ENCODE results near the gene ASAP3. TPM values are rescaled to one million over a fixed set of nuclear protein-coding genes. Genes with fewer than 3 reads are reported as not detected.
A peak's percentile ranks its signal among the peaks of the same experiment; 100 is the strongest.
"Not testable (repeated sequence)": the region's sequence is repeated elsewhere in the genome, so short reads cannot be mapped to it uniquely, and the experiment has no call there.

ASAP3 gene
- total RNA-seq, 1 donor from 2014 or later: 65.7 TPM

DNA sequence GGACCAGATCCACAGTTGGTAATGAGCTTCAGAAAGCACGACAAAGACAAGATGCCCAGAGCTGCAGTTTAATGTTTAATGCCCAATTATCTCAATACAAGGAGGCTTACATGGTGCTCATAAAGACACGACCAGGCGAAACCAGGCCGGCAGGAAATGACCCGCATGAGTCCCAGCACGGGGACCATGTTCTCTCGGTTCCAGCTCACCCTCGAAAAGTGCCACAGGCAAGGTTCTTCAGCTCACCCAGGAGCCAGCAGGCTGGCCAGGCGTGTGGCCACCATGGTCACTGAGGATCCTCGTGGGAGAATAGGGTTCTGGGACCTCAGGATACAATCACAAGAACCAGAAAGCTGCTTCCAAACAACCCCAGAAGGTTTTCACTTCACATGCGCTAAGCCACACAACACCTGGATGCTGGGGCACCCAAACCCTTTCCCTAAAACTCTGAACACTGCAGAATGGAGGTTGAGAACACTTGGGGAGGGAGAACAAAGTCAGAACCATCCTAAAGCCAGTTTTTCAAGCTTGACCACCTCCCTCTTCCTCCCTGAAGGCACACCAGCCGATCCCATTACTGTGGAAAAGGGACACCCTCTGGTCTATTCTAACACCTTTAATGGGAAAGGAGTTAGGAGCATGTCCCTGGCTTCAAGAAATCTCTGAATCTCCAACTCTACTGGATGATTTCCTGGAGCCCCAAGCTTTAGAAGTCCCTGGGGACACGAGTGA is 22.6 kb upstream of the ASAP3 start:
- Mint-ChIP-seq H3K4me1 (ENCODE audit: unreplicated experiment) (peaks cover 5% of the 10 kb centered on the region), H3K9me3 (no peaks in the 10 kb centered on the region)
- TF ChIP-seq, protein P1, sequence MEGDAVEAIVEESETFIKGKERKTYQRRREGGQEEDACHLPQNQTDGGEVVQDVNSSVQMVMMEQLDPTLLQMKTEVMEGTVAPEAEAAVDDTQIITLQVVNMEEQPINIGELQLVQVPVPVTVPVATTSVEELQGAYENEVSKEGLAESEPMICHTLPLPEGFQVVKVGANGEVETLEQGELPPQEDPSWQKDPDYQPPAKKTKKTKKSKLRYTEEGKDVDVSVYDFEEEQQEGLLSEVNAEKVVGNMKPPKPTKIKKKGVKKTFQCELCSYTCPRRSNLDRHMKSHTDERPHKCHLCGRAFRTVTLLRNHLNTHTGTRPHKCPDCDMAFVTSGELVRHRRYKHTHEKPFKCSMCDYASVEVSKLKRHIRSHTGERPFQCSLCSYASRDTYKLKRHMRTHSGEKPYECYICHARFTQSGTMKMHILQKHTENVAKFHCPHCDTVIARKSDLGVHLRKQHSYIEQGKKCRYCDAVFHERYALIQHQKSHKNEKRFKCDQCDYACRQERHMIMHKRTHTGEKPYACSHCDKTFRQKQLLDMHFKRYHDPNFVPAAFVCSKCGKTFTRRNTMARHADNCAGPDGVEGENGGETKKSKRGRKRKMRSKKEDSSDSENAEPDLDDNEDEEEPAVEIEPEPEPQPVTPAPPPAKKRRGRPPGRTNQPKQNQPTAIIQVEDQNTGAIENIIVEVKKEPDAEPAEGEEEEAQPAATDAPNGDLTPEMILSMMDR (conservative IDR thresholded peaks at IDR 0.05): no peak

DNA sequence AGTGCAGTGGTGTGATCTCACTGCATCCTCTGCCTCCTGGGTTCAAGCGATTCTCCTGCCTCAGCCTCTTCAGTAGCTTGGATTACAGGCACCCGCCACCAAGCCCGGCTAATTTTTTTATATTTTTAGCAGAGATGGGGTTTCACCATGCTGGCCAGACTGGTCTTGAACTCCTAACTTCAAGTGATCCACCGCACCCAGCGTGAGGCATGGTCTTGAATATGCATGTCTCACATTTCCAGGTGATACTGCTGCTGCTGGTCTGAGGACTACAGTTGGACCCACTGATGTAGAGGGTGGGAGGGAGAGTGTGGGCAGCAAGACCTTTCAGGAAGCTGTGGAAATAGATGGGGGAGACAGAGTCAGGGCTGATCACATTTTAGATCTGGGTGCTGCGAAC is 21.9 kb upstream of the ASAP3 start:
- peaks cover 5% of the 10 kb centered on the region for H3K4me1 Mint-ChIP-seq (ENCODE audit: unreplicated experiment)
- H3K27me3 Mint-ChIP-seq: no peaks in the 10 kb centered on the region
- no peaks in the 10 kb centered on the region for H3K9me3 Mint-ChIP-seq
- no peak for DNase-seq (ENCODE audit: extremely low spot score, unreplicated experiment)
- H3K4me3 Mint-ChIP-seq: no peak overlapping the region
- TF ChIP-seq, protein P1 (conservative IDR thresholded peaks at IDR 0.05): no peak
- no peaks in the 10 kb centered on the region for H3K36me3 Mint-ChIP-seq
- H3K27ac Mint-ChIP-seq: peak overlapping the region; percentile 5

More for the DNA sequence above, 22.6 kb upstream of the ASAP3 start:
- Mint-ChIP-seq H3K27ac (peak overlapping the region; percentile 5), H3K27me3 (no peaks in the 10 kb centered on the region), H3K4me3 (no peak overlapping the region), H3K36me3 (no peaks in the 10 kb centered on the region)
- DNase-seq (ENCODE audit: extremely low spot score, unreplicated experiment): no peak

DNA sequence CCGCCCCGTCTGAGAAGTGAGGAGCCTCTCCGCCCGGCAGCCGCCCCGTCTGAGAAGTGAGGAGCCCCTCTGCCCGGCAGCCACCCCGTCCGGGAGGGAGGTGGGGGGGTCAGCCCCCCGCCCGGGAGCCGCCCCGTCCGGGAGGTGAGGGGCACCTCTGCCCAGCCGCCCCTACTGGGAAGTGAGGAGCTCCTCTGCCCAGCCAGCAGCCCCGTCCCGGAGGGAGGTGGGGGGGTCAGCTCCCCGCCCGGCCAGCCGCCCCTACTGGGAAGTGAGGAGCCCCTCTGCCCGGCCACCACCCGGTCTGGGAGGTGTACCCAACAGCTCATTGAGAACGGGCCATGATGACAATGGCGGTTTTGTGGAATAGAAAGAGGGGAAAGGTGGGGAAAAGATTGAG is 20.2 kb upstream of the ASAP3 start:
- H3K27me3 Mint-ChIP-seq: not testable (repeated sequence)

DNA sequence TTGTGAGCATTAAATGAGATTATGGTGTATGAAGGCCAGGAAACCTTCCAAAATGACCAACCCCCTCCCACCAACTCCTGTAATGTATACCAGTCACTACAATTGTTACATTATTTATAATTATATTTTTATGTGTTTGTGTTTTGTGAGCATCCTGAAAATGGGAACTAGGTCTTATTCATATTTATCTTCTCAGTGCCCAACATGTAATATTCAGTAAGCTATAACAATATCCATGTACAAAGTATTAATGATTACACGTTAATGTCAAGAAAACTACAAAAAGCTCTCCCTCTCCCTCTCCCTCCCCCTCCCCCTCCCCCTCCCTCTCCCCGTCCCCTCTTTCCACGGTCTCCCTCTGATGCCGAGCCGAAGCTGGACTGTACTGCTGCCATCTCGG is 19.0 kb upstream of the ASAP3 start:
- no peak for DNase-seq (ENCODE audit: extremely low spot score, unreplicated experiment)
- peaks cover 9% of the 10 kb centered on the region for H3K4me1 Mint-ChIP-seq (ENCODE audit: unreplicated experiment)
- no peak overlapping the region for H3K27ac Mint-ChIP-seq
- H3K4me3 Mint-ChIP-seq: no peak overlapping the region
- TF ChIP-seq, protein P1 (conservative IDR thresholded peaks at IDR 0.05): no peak
- no peaks in the 10 kb centered on the region for H3K36me3 Mint-ChIP-seq
- H3K27me3 Mint-ChIP-seq: no peaks in the 10 kb centered on the region
- no peaks in the 10 kb centered on the region for H3K9me3 Mint-ChIP-seq

More for the DNA sequence above, 20.2 kb upstream of the ASAP3 start:
- H3K4me1 Mint-ChIP-seq (ENCODE audit: unreplicated experiment); DNase-seq (ENCODE audit: extremely low spot score, unreplicated experiment); H3K9me3 Mint-ChIP-seq; H3K27ac Mint-ChIP-seq; H3K36me3 Mint-ChIP-seq; H3K4me3 Mint-ChIP-seq: not testable (repeated sequence)

DNA sequence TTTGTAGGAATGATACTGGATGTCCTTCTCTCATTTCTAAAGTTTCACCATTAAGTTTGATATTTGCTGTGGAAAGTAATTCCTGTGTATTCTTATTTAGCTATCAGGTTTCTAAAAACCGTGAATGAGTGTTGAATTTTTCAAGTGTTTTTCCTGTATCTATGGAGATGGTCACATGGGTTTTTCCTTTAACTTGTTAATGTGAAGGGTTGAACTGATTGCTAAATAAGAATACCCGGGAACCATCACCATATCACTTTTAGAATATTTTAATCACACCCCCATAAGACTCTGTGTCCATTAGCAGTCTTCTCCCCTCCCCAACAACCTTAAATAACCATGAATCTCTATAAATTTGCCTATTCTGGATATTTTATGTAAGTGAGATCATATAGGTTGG is 16.5 kb upstream of the ASAP3 start:
- no peaks in the 10 kb centered on the region for H3K9me3 Mint-ChIP-seq
- peak overlapping the region; percentile 20 for H3K27ac Mint-ChIP-seq
- no peak for DNase-seq (ENCODE audit: extremely low spot score, unreplicated experiment)
- H3K27me3 Mint-ChIP-seq: no peaks in the 10 kb centered on the region
- TF ChIP-seq, protein P1 (conservative IDR thresholded peaks at IDR 0.05): no peak
- H3K36me3 Mint-ChIP-seq: no peaks in the 10 kb centered on the region
- H3K4me3 Mint-ChIP-seq: no peak overlapping the region
- H3K4me1 Mint-ChIP-seq (ENCODE audit: unreplicated experiment): peaks cover 9% of the 10 kb centered on the region

DNA sequence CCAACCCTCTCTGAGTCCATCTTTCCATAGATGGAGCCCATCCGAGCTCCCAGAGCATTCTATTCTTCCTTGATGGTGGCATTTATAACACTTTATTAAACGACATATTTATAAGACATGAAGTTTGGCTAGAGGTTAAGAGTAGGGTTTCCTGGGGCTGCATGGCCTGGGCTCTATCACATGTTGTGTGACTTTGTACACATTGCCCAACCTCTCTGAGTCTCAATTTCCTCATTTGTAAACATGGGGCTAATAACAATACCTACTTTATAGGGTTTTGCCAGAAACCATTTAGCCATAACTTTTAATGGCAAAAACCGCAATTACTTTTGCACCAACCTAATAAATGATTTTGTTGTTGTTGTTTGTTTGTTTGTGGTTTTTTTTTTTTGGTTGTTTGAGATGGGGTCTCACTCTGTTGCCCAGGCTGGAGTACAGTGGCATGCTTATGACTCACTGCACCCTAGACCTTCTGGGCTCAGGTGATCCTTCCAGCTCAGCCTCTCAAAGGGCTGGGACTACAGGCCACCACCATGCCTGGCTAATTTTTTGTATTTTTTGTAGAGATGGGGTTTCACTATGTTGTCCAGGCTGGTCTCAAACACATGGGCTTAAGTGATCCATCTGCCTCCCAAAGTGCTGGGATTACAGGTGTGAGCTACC is 13.9 kb upstream of the ASAP3 start:
- Mint-ChIP-seq H3K4me1 (ENCODE audit: unreplicated experiment) (peaks cover 5% of the 10 kb centered on the region), H3K9me3 (no peaks in the 10 kb centered on the region), H3K27ac (no peak overlapping the region), H3K4me3 (no peak overlapping the region), H3K27me3 (no peaks in the 10 kb centered on the region), H3K36me3 (no peaks in the 10 kb centered on the region)
- DNase-seq (ENCODE audit: extremely low spot score, unreplicated experiment): no peak
- TF ChIP-seq, protein P1 (conservative IDR thresholded peaks at IDR 0.05): no peak
